ENCODE data around the gene PRMT2. TPM values are rescaled to one million over a fixed set of nuclear protein-coding genes. Genes with fewer than 3 reads are reported as not detected.

Gene PRMT2
- total RNA-seq, 1 experiment from 2014 or later, result 60.5 TPM

- Histone ChIP-seq H3K4me1 (ENCODE audit: control insufficient read depth, insufficient read depth, low read length) (no peaks in the 10 kb centered on the region), H3K4me3 (ENCODE audit: low read depth in 2 of 2, low read length in 2 of 2) (no peak overlapping the region), H3K9me3 (ENCODE audit: control insufficient read depth, insufficient read depth, low read depth, low read length) (no peaks in the 10 kb centered on the region), H3K36me3 (ENCODE audit: control insufficient read depth, insufficient read depth, low read length) (no peaks in the 10 kb centered on the region), H3K27ac (ENCODE audit: low read length) (no peak overlapping the region), H3K27me3 (ENCODE audit: control insufficient read depth, insufficient read depth, low read length) (no peaks in the 10 kb centered on the region)
- no peak for TF ChIP-seq REST (IDR thresholded peaks at IDR 0.05; ENCODE audit: insufficient read depth in 1 of 2, low read depth in 2 of 2, low read length in 1 of 2)
- TF ChIP-seq SIN3A (IDR thresholded peaks at IDR 0.05; ENCODE audit: borderline replicate concordance, insufficient read depth, low read depth, low read length), result no peak
- TF ChIP-seq, protein P1, sequence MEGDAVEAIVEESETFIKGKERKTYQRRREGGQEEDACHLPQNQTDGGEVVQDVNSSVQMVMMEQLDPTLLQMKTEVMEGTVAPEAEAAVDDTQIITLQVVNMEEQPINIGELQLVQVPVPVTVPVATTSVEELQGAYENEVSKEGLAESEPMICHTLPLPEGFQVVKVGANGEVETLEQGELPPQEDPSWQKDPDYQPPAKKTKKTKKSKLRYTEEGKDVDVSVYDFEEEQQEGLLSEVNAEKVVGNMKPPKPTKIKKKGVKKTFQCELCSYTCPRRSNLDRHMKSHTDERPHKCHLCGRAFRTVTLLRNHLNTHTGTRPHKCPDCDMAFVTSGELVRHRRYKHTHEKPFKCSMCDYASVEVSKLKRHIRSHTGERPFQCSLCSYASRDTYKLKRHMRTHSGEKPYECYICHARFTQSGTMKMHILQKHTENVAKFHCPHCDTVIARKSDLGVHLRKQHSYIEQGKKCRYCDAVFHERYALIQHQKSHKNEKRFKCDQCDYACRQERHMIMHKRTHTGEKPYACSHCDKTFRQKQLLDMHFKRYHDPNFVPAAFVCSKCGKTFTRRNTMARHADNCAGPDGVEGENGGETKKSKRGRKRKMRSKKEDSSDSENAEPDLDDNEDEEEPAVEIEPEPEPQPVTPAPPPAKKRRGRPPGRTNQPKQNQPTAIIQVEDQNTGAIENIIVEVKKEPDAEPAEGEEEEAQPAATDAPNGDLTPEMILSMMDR (IDR thresholded peaks at IDR 0.05), result no peak
- TF ChIP-seq TCF7L2 (IDR thresholded peaks at IDR 0.05; ENCODE audit: low read depth, low read length), result no peak
- TF ChIP-seq POLR2AphosphoS5 (IDR thresholded peaks at IDR 0.05; ENCODE audit: low read depth, low read length), result no peak
- BruUV-seq (replicated peaks), result no TSS peak
- intact Hi-C loops (cut with micrococcal nuclease; ENCODE audit: unreplicated experiment) (no loop called here), in situ Hi-C loops (cut with HindIII; ENCODE audit: low pct_unique_long_range_greater_than_20kb, low sequenced_read_pairs) (no loop called here)
- ChIA-PET CTCF (no interaction called here), POLR2A (no interaction called here)
- DNase-seq (ENCODE audit: low read depth, low spot score), result no peak
- no peak for ATAC-seq
These were observed 25.3 kb upstream of the PRMT2 start for GRCh38 chr21:46610018-46610701.

GRCh38 chr21:46613391-46613790 is 22.1 kb upstream of the PRMT2 start:
- in situ Hi-C loops (cut with HindIII; ENCODE audit: low pct_unique_long_range_greater_than_20kb, low sequenced_read_pairs), result no loop called here

More at GRCh38 chr21:46613391-46613790, 22.1 kb upstream of the PRMT2 start:
- ChIA-PET CTCF (no interaction called here), POLR2A (no interaction called here)
- ATAC-seq (no peak), DNase-seq (ENCODE audit: low read depth, low spot score) (no peak)
- no peak overlapping the region for H3K4me3 ChIP-seq (ENCODE audit: low read depth in 2 of 2, low read length in 2 of 2)
- no TSS peak for BruUV-seq (replicated peaks)
- H3K9me3 ChIP-seq (ENCODE audit: control insufficient read depth, insufficient read depth, low read depth, low read length), result no peaks in the 10 kb centered on the region
- no peaks in the 10 kb centered on the region for H3K4me1 ChIP-seq (ENCODE audit: control insufficient read depth, insufficient read depth, low read length)
- no peaks in the 10 kb centered on the region for H3K36me3 ChIP-seq (ENCODE audit: control insufficient read depth, insufficient read depth, low read length)
- H3K27me3 ChIP-seq (ENCODE audit: control insufficient read depth, insufficient read depth, low read length), result no peaks in the 10 kb centered on the region
- H3K27ac ChIP-seq (ENCODE audit: low read length), result no peak overlapping the region
- intact Hi-C loops (cut with micrococcal nuclease; ENCODE audit: unreplicated experiment), result no loop called here
- TF ChIP-seq TCF7L2 (IDR thresholded peaks at IDR 0.05; ENCODE audit: low read depth, low read length), result no peak
- TF ChIP-seq, protein P1 (IDR thresholded peaks at IDR 0.05), result no peak
- no peak for TF ChIP-seq SIN3A (IDR thresholded peaks at IDR 0.05; ENCODE audit: borderline replicate concordance, insufficient read depth, low read depth, low read length)
- TF ChIP-seq REST (IDR thresholded peaks at IDR 0.05; ENCODE audit: insufficient read depth in 1 of 2, low read depth in 2 of 2, low read length in 1 of 2), result no peak
- TF ChIP-seq POLR2AphosphoS5 (IDR thresholded peaks at IDR 0.05; ENCODE audit: low read depth, low read length), result no peak

Data from Panc1 (cell line).